HepG2 (cell line): ENCODE measurements around the gene LCLAT1. TPM values are rescaled to one million over a fixed set of nuclear protein-coding genes. Genes with fewer than 3 reads are reported as not detected.

Experiments
- ATAC-seq: fragments of 200-7000 bp; cut with Tn5 transposase; 3 replicates; pipeline ENCODE4 v1.9.1; 2020; ENCODE audit warnings: mild to moderate bottlenecking, moderate library complexity
- BruUV-seq: library from RNA; stranded (reverse); fragments of 400-500 nt; replicated peaks from 2 replicates; lab custom pipeline; 2021; lab: Mats Ljungman, UMichigan
- CTCF ChIA-PET: fragments of 300-600 bp; formaldehyde crosslinking; extraction: SDS; loops from one replicate; lab custom pipeline; 2021; ENCODE audit warnings: low total read pairs, inconsistent platforms, low intra/inter-chr PET ratio; lab: Yijun Ruan, JAX
- POLR2A ChIA-PET: fragments of 350-600 bp; sonication (Branson Sonifier 250); formaldehyde crosslinking; loops from one replicate; lab custom pipeline; 2020; ENCODE audit warnings: antibody characterized with exemption, inconsistent platforms; lab: Yijun Ruan, JAX
- DNase-seq: peaks from one replicate; pipeline ENCODE4 v3.0.0-alpha.2; 2015; ENCODE audit warnings: low spot score
- FAIRE-seq: peaks from 3 replicates; lab custom pipeline; 2011; peaks lifted over from hg19 to GRCh38; lab: Jason Lieb, UNC
- H2AFZ ChIP-seq: one replicate; pipeline ENCODE4 v1.6.1; 2011; ENCODE audit warnings: low read length, inconsistent platforms
- H3K27ac ChIP-seq: fragments of 300-600 bp; 3 replicates; pipeline ENCODE4 v1.8.0; 2011; ENCODE audit warnings: mixed run types, mild to moderate bottlenecking, mixed read lengths, low read length, inconsistent platforms; ENCODE audit not compliant: insufficient read depth; ENCODE audit errors: extremely low read length
- H3K27me3 ChIP-seq, 2 experiments: fragments of 200-600 bp in 1 of 2; 2 replicates in 1 of 2; 3 replicates in 1 of 2; pipeline versions ENCODE4 v1.6.0 to v1.8.0; 2011; ENCODE audit warnings: low read length in 2 of 2, mild to moderate bottlenecking in 2 of 2, moderate library complexity in 2 of 2, inconsistent platforms in 1 of 2; ENCODE audit not compliant: insufficient read depth in 2 of 2, control insufficient read depth in 1 of 2
- H3K36me3 ChIP-seq, 2 experiments: fragments of 200-600 bp in 1 of 2; replicated peaks in 1 of 2; 2 replicates in 1 of 2; 3 replicates in 1 of 2; pipeline versions ENCODE4 v1.5.1 to v1.8.0; 2011; ENCODE audit warnings: low read length in 2 of 2, inconsistent platforms in 1 of 2; ENCODE audit not compliant: insufficient read depth in 2 of 2, control insufficient read depth in 1 of 2
- H3K4me1 ChIP-seq: 2 replicates; pipeline ENCODE4 v1.5.1; 2012; ENCODE audit warnings: low read length, inconsistent platforms; ENCODE audit not compliant: insufficient read depth
- H3K4me2 ChIP-seq: 2 replicates; pipeline ENCODE4 v1.6.0; 2011; ENCODE audit warnings: low read depth, low read length, inconsistent platforms
- H3K4me3 ChIP-seq, 3 experiments: fragments of 200-600 bp in 1 of 3; sonication (generic), shearing (Covaris generic) in 1 of 3; replicated peaks in 1 of 3; 2 replicates each; pipeline ENCODE4 v1.5.1; 2011 to 2016; ENCODE audit warnings: low read length in 3 of 3, inconsistent platforms in 2 of 3, low read depth in 2 of 3, mild to moderate bottlenecking in 2 of 3, control low read depth in 1 of 3, mixed read lengths in 1 of 3; ENCODE audit not compliant: insufficient read depth in 1 of 3
- H3K79me2 ChIP-seq: one replicate; pipeline ENCODE4 v1.6.1; 2011; ENCODE audit warnings: low read length, inconsistent platforms; ENCODE audit not compliant: insufficient read depth
- H3K9ac ChIP-seq: 2 replicates; pipeline ENCODE4 v1.6.0; 2011; ENCODE audit warnings: mild to moderate bottlenecking, low read depth, low read length, inconsistent platforms; ENCODE audit not compliant: insufficient read depth
- H3K9me3 ChIP-seq: 2 replicates; pipeline ENCODE4 v1.5.1; 2012; ENCODE audit warnings: mild to moderate bottlenecking, low read length
- H4K20me1 ChIP-seq: 2 replicates; pipeline ENCODE4 v1.6.0; 2011; ENCODE audit warnings: inconsistent platforms, mild to moderate bottlenecking, low read length, moderate library complexity; ENCODE audit not compliant: insufficient read depth
- ATM ChIP-seq: fragments of 450-650 bp; IDR thresholded peaks from 2 replicates; pipeline ENCODE4 v1.7.1; 2017; ENCODE audit warnings: mild to moderate bottlenecking, borderline replicate concordance
- CHD2 ChIP-seq: IDR thresholded peaks from 2 replicates; pipeline ENCODE4 v1.6.1; 2011; ENCODE audit warnings: low read depth, low read length, improper control_type of control experiment
- FLYWCH1 ChIP-seq: sonication (generic); formaldehyde crosslinking; IDR thresholded peaks from 2 replicates; pipeline ENCODE4 v1.8.1; 2023; ENCODE audit warnings: mild to moderate bottlenecking, missing genetic modification reagents
- MEIS2 ChIP-seq: sonication (generic); formaldehyde crosslinking; IDR thresholded peaks from 2 replicates; pipeline ENCODE4 v1.9.0; 2021; ENCODE audit warnings: mild to moderate bottlenecking, missing genetic modification reagents
- MLLT10 ChIP-seq: sonication (generic); formaldehyde crosslinking; IDR thresholded peaks from 2 replicates; pipeline ENCODE4 v1.4.0; 2020; ENCODE audit warnings: missing genetic modification reagents
- NR3C1 ChIP-seq: sonication (generic); formaldehyde crosslinking; IDR thresholded peaks from 2 replicates; pipeline ENCODE4 v1.4.0; 2020; ENCODE audit warnings: missing genetic modification reagents
- PHF5A ChIP-seq: IDR thresholded peaks from one replicate; pipeline ENCODE4 v1.6.1; 2018; ENCODE audit warnings: low read depth, missing genetic modification reagents; ENCODE audit not compliant: unreplicated experiment
- RAD51 ChIP-seq: fragments of 450-650 bp; IDR thresholded peaks from 2 replicates; pipeline ENCODE4 v1.6.1; 2016; ENCODE audit warnings: borderline replicate concordance
- SNAPC5 ChIP-seq: sonication (generic); formaldehyde crosslinking; IDR thresholded peaks from 2 replicates; pipeline ENCODE4 v1.8.1; 2023; ENCODE audit warnings: mild to moderate bottlenecking, missing genetic modification reagents, borderline replicate concordance
- SP140L ChIP-seq: sonication (generic); formaldehyde crosslinking; IDR thresholded peaks from 2 replicates; pipeline ENCODE4 v1.4.0; 2020; ENCODE audit warnings: missing genetic modification reagents, borderline replicate concordance
- THAP11 ChIP-seq: IDR thresholded peaks from 2 replicates; pipeline ENCODE4 v1.6.1; 2016; ENCODE audit warnings: missing biosample characterization, missing genetic modification reagents
- ZNF619 ChIP-seq: sonication (generic); formaldehyde crosslinking; IDR thresholded peaks from 2 replicates; pipeline ENCODE4 v1.4.0; 2020; ENCODE audit warnings: mild to moderate bottlenecking, missing genetic modification reagents
- ZNF678 ChIP-seq: sonication (generic); formaldehyde crosslinking; IDR thresholded peaks from 2 replicates; pipeline ENCODE4 v1.4.0; 2020; ENCODE audit warnings: mild to moderate bottlenecking, missing genetic modification reagents
- WGBS: methylation state at CpG from one replicate; pipeline ENCODE4 v1.1.6; 2017; ENCODE audit warnings: low lambda C conversion rate; 5-methylcytosine and 5-hydroxymethylcytosine counted together
- in situ Hi-C: cut with HindIII; loops from 2 replicates; pipeline ENCODE4 v1.10.0; 2017; ENCODE audit warnings: low pct_unique_long_range_greater_than_20kb; ENCODE audit not compliant: extremely low pct_ligation_motif_present
- intact Hi-C: fragments of 100-400 bp; cut with micrococcal nuclease; formaldehyde crosslinking; loops from one replicate; pipeline ENCODE4 v1.10.0; 2022; ENCODE audit not compliant: unreplicated experiment
- polyA plus RNA-seq, 8 experiments: library from polyadenylated mRNA; depleted of rRNA in 3 of 8; stranded (reverse) in 7 of 8; unstranded in 1 of 8; fragments of >200 nt; fragmentation: Illumina TruSeq in 4 of 8; extraction: Trizol in 4 of 8; gene quantifications; 2 replicates each; pipeline versions ENCODE4 v1.2.1 to v1.2.3, GENCODE V29; 2011 to 2016; ENCODE audit warnings: low read depth in 4 of 8, missing spikeins in 1 of 8, mixed read lengths in 1 of 8; ENCODE audit not compliant: insufficient read depth in 1 of 8
- total RNA-seq, 5 experiments: library from RNA; depleted of rRNA; stranded (reverse); fragments of >200 nt; fragmentation: Illumina TruSeq; extraction: Trizol; gene quantifications; 2 replicates each; pipeline ENCODE4 v1.2.3, GENCODE V29; 2016; ENCODE audit warnings: low read depth in 1 of 5
- TF ChIP-seq, protein P1 (sequence below): sonication (generic); formaldehyde crosslinking; IDR thresholded peaks from 2 replicates; pipeline ENCODE4 v1.5.1; 2020; ENCODE audit warnings: missing genetic modification reagents, mild to moderate bottlenecking, borderline replicate concordance
- TF ChIP-seq, protein P2 (sequence below): sonication (generic); formaldehyde crosslinking; IDR thresholded peaks from 2 replicates; pipeline ENCODE4 v1.4.0; 2020; ENCODE audit warnings: missing genetic modification reagents, borderline replicate concordance

LCLAT1 gene
- total and polyA plus RNA-seq, 2 of the 13 experiments (the other 11 are each of a cell fraction or from before 2014, with no cell fraction given): 18.0 to 28.0 TPM

DNA sequence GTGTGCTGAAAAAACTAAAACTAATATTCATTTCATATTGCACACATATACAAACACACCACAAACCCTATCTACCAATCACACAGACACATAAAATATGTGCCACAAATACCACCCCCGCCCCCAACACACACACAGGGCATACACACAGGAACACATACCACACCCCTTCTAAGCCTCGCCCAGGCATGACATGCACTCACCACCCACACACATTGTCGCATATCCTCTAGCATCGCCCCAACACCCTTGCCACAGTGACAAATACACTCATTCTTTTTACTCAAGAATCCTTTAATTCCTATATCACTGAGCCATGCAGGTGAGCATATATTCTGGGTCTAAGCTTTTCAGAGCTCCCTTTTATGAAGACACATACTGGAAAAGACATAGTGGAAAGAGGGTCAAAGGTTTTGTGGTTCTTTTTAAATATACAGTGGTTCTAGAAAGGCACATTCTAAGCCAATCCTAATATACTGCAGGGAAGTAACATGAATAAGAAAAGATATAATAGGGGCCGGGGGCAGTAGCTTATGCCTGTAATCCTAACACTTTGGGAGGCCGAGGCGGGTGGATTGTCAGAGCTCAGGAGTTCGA, 24.5 kb upstream of the LCLAT1 start:
- WGBS: 47% methylated on average over 8 of the region's 8 CpGs
- Histone ChIP-seq H2AFZ (no peak overlapping the region), H3K27me3 (no peaks in the 10 kb centered on the region; a peak in 2 of 5 replicates), H3K27ac (no peak overlapping the region), H3K4me2 (no peak overlapping the region), H3K79me2 (no peaks in the 10 kb centered on the region), H3K9ac (no peak overlapping the region), H3K9me3 (no peaks in the 10 kb centered on the region), H3K36me3 (no peaks in the 10 kb centered on the region), H4K20me1 (no peaks in the 10 kb centered on the region), H3K4me3 (no peak overlapping the region), H3K4me1 (no peaks in the 10 kb centered on the region)
- in situ Hi-C loops (no loop called here), intact Hi-C loops (no loop called here)
- ATAC-seq (no peak), FAIRE-seq (no peak), DNase-seq (no peak)
- no TSS peak for BruUV-seq
- TF ChIP-seq NR3C1 (CRISPR knock-in tag) (no peak), MEIS2 (CRISPR knock-in tag) (no peak), ZNF678 (CRISPR knock-in tag) (no peak), FLYWCH1 (CRISPR knock-in tag) (no peak), MLLT10 (CRISPR knock-in tag) (no peak)
- ChIA-PET POLR2A (no interaction called here), CTCF (no interaction called here)

DNA sequence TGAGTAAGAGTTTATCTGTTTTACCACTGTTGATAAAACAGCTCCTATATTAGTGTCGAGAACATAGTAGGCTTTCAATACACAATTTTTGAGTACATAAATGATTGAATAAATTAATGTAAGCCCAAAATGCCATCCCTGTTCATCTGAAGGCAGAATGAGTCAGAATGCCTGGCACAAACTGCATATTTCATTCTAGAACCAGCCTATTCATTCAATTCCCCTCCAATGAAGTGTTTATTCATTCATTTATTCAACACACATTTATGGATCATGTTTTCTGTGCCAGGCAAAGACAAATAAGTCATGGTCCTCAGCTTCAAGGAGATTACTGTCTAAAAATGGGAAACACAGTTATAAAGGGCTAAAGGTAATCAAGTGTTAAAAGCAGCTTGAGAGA, 22.8 kb upstream of the LCLAT1 start:
- in situ Hi-C loops (no loop called here), intact Hi-C loops (no loop called here)
- BruUV-seq: no TSS peak
- POLR2A ChIA-PET: no interaction called here
- no peaks in the 10 kb centered on the region for H3K9me3 ChIP-seq
- FAIRE-seq (no peak), ATAC-seq (no peak), DNase-seq (no peak)
- WGBS: 8% methylated on average over 1 of the region's 1 CpG
- H3K4me3 ChIP-seq: no peak overlapping the region
- H3K4me1 ChIP-seq: peaks cover 8% of the 10 kb centered on the region; the same call in 1 of the 2 replicates
- no peak overlapping the region for H3K27ac ChIP-seq
- no peaks in the 10 kb centered on the region for H3K36me3 ChIP-seq
- H3K4me2 ChIP-seq: no peak overlapping the region
- no peak overlapping the region for H2AFZ ChIP-seq
- H3K9ac ChIP-seq: no peak overlapping the region
- CTCF ChIA-PET: no interaction called here
- no peaks in the 10 kb centered on the region; a peak in 2 of 5 replicates for H3K27me3 ChIP-seq
- H3K79me2 ChIP-seq: no peaks in the 10 kb centered on the region
- H4K20me1 ChIP-seq: no peaks in the 10 kb centered on the region
- TF ChIP-seq, protein P1, sequence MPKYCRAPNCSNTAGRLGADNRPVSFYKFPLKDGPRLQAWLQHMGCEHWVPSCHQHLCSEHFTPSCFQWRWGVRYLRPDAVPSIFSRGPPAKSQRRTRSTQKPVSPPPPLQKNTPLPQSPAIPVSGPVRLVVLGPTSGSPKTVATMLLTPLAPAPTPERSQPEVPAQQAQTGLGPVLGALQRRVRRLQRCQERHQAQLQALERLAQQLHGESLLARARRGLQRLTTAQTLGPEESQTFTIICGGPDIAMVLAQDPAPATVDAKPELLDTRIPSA: no peak
- TF ChIP-seq RAD51: no peak
- no peak for TF ChIP-seq CHD2
- TF ChIP-seq, protein P2, sequence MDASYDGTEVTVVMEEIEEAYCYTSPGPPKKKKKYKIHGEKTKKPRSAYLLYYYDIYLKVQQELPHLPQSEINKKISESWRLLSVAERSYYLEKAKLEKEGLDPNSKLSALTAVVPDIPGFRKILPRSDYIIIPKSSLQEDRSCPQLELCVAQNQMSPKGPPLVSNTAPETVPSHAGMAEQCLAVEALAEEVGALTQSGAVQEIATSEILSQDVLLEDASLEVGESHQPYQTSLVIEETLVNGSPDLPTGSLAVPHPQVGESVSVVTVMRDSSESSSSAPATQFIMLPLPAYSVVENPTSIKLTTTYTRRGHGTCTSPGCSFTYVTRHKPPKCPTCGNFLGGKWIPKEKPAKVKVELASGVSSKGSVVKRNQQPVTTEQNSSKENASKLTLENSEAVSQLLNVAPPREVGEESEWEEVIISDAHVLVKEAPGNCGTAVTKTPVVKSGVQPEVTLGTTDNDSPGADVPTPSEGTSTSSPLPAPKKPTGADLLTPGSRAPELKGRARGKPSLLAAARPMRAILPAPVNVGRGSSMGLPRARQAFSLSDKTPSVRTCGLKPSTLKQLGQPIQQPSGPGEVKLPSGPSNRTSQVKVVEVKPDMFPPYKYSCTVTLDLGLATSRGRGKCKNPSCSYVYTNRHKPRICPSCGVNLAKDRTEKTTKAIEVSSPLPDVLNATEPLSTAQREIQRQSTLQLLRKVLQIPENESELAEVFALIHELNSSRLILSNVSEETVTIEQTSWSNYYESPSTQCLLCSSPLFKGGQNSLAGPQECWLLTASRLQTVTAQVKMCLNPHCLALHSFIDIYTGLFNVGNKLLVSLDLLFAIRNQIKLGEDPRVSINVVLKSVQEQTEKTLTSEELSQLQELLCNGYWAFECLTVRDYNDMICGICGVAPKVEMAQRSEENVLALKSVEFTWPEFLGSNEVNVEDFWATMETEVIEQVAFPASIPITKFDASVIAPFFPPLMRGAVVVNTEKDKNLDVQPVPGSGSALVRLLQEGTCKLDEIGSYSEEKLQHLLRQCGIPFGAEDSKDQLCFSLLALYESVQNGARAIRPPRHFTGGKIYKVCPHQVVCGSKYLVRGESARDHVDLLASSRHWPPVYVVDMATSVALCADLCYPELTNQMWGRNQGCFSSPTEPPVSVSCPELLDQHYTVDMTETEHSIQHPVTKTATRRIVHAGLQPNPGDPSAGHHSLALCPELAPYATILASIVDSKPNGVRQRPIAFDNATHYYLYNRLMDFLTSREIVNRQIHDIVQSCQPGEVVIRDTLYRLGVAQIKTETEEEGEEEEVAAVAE (CRISPR knock-in tag): no peak
- no peak for TF ChIP-seq THAP11
- no peak for TF ChIP-seq ATM
- no peak for TF ChIP-seq SP140L
- TF ChIP-seq SNAPC5 (CRISPR knock-in tag): no peak
- no peak for TF ChIP-seq PHF5A
- TF ChIP-seq ZNF619 (CRISPR knock-in tag): no peak
